Colonic mucosa (tissue), 4 donors: ENCODE data around the gene ACACB. TPM values are rescaled to one million over a fixed set of nuclear protein-coding genes. Genes with fewer than 3 reads are reported as not detected.

Experiments used
- DNase-seq: peaks from one replicate; pipeline ENCODE4 v3.0.0-alpha.2; 2020
- H3K27ac ChIP-seq: fragments of 200-600 bp; one replicate; pipeline ENCODE4 v1.8.0; 2021
- H3K27me3 ChIP-seq: fragments of 200-600 bp; one replicate; pipeline ENCODE4 v1.8.0; 2021
- H3K36me3 ChIP-seq: fragments of 200-600 bp; one replicate; pipeline ENCODE4 v1.8.0; 2021
- H3K4me1 ChIP-seq: fragments of 200-600 bp; one replicate; pipeline ENCODE4 v1.8.0; 2021; ENCODE audit warnings: mild to moderate bottlenecking
- H3K4me3 ChIP-seq: fragments of 200-600 bp; one replicate; pipeline ENCODE4 v1.8.0; 2021
- H3K9ac ChIP-seq, 2 donors: one replicate each; pipeline ENCODE4 v1.7.0; 2013; ENCODE audit warnings: control low read depth in 2 of 2, low read depth in 2 of 2, low read length in 2 of 2
- H3K9me3 ChIP-seq: fragments of 200-600 bp; one replicate; pipeline ENCODE4 v1.8.0; 2021
- intact Hi-C: fragments of 100-400 bp; cut with DNase I; formaldehyde crosslinking; loops from one replicate; pipeline ENCODE4 v1.14.1; 2022
- total RNA-seq, 2 donors: library from RNA; stranded (reverse); fragmentation: NEBNext Ultra II Directional in 1 of 2; extraction: Animal tissue kit (Norgen Biotek cat#: 25700) in 1 of 2; gene quantifications; one replicate each; pipeline ENCODE4 v1.2.1, GENCODE V29; 2021
- TF ChIP-seq, protein P1 (sequence below): fragments of 200-600 bp; IDR thresholded peaks from one replicate; pipeline ENCODE4 v1.8.0; 2022; ENCODE audit warnings: antibody characterized with exemption, mild to moderate bottlenecking
- donor health status: healthy.
- donor health status: DM: no; HTN: no; CAD: no.
- donor health status: DM: no; HTN: no; CAD: no.

Gene ACACB
- total RNA-seq, 2 donors from 2014 or later: 21.3 to 32.8 TPM

DNA sequence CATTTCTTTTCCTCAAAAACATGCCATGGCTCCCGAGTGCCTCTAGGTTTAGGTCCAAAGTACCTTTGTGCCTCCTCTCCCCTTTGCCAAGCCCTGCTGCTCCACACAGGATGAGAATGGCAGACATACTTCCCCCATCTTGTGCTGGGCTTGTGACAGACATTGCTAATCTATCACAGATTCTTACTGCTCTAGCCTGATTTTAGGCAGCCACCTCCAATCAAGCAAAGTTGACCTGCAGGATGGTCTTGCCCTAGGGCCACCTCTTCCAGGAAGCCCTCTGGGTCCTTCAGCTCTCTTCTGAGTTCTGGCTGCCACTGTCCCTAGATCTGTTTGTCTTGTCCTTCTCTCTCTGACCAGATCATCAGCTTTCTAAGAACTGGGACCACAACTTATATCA is 172.2 kb downstream of the ACACB start:
- TF ChIP-seq, protein P1, sequence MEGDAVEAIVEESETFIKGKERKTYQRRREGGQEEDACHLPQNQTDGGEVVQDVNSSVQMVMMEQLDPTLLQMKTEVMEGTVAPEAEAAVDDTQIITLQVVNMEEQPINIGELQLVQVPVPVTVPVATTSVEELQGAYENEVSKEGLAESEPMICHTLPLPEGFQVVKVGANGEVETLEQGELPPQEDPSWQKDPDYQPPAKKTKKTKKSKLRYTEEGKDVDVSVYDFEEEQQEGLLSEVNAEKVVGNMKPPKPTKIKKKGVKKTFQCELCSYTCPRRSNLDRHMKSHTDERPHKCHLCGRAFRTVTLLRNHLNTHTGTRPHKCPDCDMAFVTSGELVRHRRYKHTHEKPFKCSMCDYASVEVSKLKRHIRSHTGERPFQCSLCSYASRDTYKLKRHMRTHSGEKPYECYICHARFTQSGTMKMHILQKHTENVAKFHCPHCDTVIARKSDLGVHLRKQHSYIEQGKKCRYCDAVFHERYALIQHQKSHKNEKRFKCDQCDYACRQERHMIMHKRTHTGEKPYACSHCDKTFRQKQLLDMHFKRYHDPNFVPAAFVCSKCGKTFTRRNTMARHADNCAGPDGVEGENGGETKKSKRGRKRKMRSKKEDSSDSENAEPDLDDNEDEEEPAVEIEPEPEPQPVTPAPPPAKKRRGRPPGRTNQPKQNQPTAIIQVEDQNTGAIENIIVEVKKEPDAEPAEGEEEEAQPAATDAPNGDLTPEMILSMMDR: no peak
- Histone ChIP-seq H3K9ac (no peak overlapping the region), H3K4me3 (no peak overlapping the region), H3K9me3 (no peaks in the 10 kb centered on the region), H3K27ac (no peak overlapping the region), H3K36me3 (no peaks in the 10 kb centered on the region), H3K27me3 (no peaks in the 10 kb centered on the region), H3K4me1 (peaks cover 4% of the 10 kb centered on the region)
- intact Hi-C loops: no loop called here
- DNase-seq: no peak

DNA sequence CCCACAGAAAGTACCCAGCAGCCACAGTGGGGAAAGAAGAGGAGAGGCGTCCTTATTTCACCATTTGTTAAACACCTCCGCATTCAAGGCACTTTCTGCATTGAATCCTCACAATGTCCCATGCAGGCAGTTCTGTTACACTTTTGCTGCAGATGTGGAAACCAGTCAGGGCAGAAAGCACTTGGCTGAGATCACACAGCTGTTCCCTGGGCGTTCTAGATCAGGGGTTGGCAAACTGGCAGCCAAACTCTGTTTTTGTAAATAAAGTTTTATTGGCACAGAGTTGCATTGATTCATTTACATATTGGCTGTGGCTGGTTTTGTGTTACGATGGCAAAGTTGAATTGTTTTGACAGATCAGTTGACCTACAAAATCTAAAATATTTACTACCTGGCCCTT is 172.6 kb downstream of the ACACB start:
- intact Hi-C loops: no loop called here
- Histone ChIP-seq H3K9ac (no peak overlapping the region), H3K4me1 (peaks cover 4% of the 10 kb centered on the region), H3K27ac (no peak overlapping the region), H3K36me3 (no peaks in the 10 kb centered on the region), H3K9me3 (no peaks in the 10 kb centered on the region), H3K27me3 (no peaks in the 10 kb centered on the region), H3K4me3 (no peak overlapping the region)
- TF ChIP-seq, protein P1: no peak
- DNase-seq: no peak

DNA sequence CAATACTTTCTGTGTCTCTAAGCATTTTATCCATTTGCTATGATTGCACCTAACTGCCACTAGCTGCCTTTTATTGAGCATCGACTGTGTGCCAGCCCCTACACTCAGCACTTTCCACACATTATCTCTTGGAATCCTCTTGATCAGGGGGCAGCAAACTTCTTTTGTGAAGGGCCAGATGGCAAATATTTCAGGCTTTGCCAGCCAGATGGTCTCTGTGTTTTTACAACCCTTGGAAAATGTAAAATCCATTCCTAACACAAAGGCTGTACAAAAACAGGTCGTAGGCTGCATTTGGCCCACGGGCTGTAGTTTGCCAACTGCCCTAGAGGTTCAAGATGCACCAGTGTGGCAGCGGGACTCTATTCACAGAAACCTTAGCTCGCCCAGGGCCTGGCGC is 173.2 kb downstream of the ACACB start:
- intact Hi-C loops: no loop called here
- Histone ChIP-seq H3K4me1 (peaks cover 4% of the 10 kb centered on the region), H3K9me3 (no peaks in the 10 kb centered on the region), H3K27me3 (no peaks in the 10 kb centered on the region), H3K4me3 (no peak overlapping the region), H3K27ac (no peak overlapping the region), H3K36me3 (no peaks in the 10 kb centered on the region), H3K9ac (no peak overlapping the region)
- DNase-seq: no peak
- TF ChIP-seq, protein P1: no peak

DNA sequence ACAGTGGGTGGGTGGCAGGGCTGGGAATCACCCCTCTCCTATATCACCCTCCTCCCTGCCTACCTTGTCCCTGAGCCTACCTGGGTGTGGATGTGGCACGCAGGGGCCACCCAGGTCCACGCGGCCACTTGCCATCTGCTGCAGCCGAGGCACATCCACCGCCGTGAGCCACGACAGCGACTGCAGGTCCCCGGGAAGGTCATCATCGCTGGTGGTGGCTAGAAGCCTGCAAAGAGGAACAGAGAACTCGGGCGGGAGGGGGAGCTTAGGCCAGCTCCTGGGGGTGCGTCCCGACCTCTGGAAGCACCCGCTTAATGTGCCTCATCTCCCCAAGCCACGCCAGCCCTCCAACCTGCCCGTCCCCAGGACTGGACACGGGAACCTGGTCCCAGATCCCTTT is 173.7 kb downstream of the ACACB start:
- Histone ChIP-seq H3K4me3 (no peak overlapping the region), H3K36me3 (no peaks in the 10 kb centered on the region), H3K27me3 (no peaks in the 10 kb centered on the region), H3K9ac (no peak overlapping the region), H3K9me3 (no peaks in the 10 kb centered on the region), H3K27ac (no peak overlapping the region), H3K4me1 (peaks cover 4% of the 10 kb centered on the region)
- TF ChIP-seq, protein P1: no peak
- intact Hi-C loops: no loop called here
- DNase-seq: no peak

DNA sequence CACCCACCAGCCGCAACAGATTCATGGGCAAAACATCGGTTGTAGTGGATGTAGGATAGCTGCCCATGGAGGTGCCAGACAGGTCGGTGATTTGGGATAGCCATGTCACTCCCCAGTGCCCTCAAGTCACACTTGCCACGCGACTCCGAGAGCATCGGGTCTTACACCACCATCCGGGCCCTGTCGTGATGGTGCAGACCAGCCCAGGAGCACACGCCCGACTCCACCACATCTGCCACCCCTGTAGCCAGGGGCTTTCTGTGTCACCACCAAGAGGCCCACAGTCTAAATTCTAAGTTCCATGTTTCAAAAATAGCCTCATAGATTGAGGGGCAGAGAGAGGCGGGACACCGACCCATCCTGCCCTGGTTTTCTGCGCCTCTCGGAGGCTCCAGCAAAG is 174.7 kb downstream of the ACACB start:
- intact Hi-C loops: no loop called here
- no peak for DNase-seq
- H3K27me3 ChIP-seq: no peaks in the 10 kb centered on the region
- H3K4me1 ChIP-seq: peaks cover 4% of the 10 kb centered on the region
- TF ChIP-seq, protein P1: no peak
- H3K9me3 ChIP-seq: no peaks in the 10 kb centered on the region
- no peaks in the 10 kb centered on the region for H3K36me3 ChIP-seq
- H3K4me3 ChIP-seq: peak overlapping the region; percentile 19
- peak overlapping the region in 1 of 2 donors; percentile 3 for H3K9ac ChIP-seq
- no peak overlapping the region for H3K27ac ChIP-seq
